ENCODE data around the gene IMMP2L. TPM values are rescaled to one million over a fixed set of nuclear protein-coding genes. Genes with fewer than 3 reads are reported as not detected.

The IMMP2L gene
- total RNA-seq, 1 experiment from 2014 or later, result 13.6 TPM

- POLR2A ChIA-PET, result no interaction called here
- CTCF ChIA-PET, result no interaction called here
Observed at GRCh38 chr7:110780712-110781111, 781.6 kb downstream of the IMMP2L start.

DNA sequence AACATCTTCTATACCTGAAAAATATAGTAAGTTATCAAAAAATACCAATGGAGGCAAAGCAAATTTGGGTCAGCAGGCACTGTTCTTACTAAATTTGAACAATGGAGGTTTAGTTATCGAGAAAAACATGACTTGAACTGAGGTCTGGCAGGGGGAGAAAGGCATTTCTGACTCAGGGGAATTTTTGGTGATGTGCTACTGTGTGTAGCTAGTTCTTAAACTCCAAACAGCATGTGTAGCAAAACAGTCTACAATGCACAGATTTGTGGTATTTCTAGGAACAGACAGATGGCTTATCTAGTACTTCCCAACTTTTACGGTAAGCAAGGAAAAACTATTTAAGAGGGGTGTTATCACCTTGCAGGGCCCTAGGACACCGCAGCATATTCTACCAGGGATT lies 783.0 kb downstream of the IMMP2L start:
- H3K9me3 Mint-ChIP-seq, result no peaks in the 10 kb centered on the region
- H3K36me3 Mint-ChIP-seq, result no peaks in the 10 kb centered on the region
- H3K27ac Mint-ChIP-seq, result no peak overlapping the region
- H3K4me3 Mint-ChIP-seq, result no peak overlapping the region
- DNase-seq (ENCODE audit: low spot score), result no peak
- TF ChIP-seq NFE2L1 (CRISPR knock-in tag; IDR thresholded peaks at IDR 0.05), result no peak
- no peak for TF ChIP-seq NFYB (CRISPR knock-in tag; conservative IDR thresholded peaks at IDR 0.05; ENCODE audit: low read depth)
- TF ChIP-seq, protein P1, sequence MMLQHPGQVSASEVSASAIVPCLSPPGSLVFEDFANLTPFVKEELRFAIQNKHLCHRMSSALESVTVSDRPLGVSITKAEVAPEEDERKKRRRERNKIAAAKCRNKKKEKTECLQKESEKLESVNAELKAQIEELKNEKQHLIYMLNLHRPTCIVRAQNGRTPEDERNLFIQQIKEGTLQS (CRISPR knock-in tag; conservative IDR thresholded peaks at IDR 0.05), result no peak
- no peak for ATAC-seq
- POLR2A ChIA-PET, result no interaction called here
- no peaks in the 10 kb centered on the region for H3K27me3 Mint-ChIP-seq (ENCODE audit: low read depth)
- CTCF ChIA-PET, result no interaction called here
- H3K4me1 Mint-ChIP-seq, result peaks cover 8% of the 10 kb centered on the region; the same call in 1 of the 2 replicates

More at GRCh38 chr7:110780712-110781111, 781.6 kb downstream of the IMMP2L start:
- H3K9me3 Mint-ChIP-seq, result no peaks in the 10 kb centered on the region
- H3K4me3 Mint-ChIP-seq, result no peak overlapping the region
- H3K27ac Mint-ChIP-seq, result no peak overlapping the region
- ATAC-seq, result 0 out of 2 replicates have a peak, but pooled peaks have one; percentile 20
- no peaks in the 10 kb centered on the region for H3K36me3 Mint-ChIP-seq
- peaks cover 8% of the 10 kb centered on the region; the same call in 1 of the 2 replicates for H3K4me1 Mint-ChIP-seq
- TF ChIP-seq FOXP1 (CRISPR knock-in tag; IDR thresholded peaks at IDR 0.05; ENCODE audit: borderline replicate concordance), result no peak
- no peak for TF ChIP-seq ZNF512 (CRISPR knock-in tag; IDR thresholded peaks at IDR 0.05; ENCODE audit: borderline replicate concordance)
- TF ChIP-seq, protein P2, sequence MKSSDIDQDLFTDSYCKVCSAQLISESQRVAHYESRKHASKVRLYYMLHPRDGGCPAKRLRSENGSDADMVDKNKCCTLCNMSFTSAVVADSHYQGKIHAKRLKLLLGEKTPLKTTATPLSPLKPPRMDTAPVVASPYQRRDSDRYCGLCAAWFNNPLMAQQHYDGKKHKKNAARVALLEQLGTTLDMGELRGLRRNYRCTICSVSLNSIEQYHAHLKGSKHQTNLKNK (CRISPR knock-in tag; IDR thresholded peaks at IDR 0.05), result no peak
- TF ChIP-seq ERG (CRISPR knock-in tag; IDR thresholded peaks at IDR 0.05), result no peak
- TF ChIP-seq GABPB1 (CRISPR knock-in tag; IDR thresholded peaks at IDR 0.05), result no peak
- no peak for TF ChIP-seq NR2C2 (CRISPR knock-in tag; IDR thresholded peaks at IDR 0.05)
- TF ChIP-seq ZNF232 (CRISPR knock-in tag; IDR thresholded peaks at IDR 0.05), result no peak
- TF ChIP-seq CTCF (IDR thresholded peaks at IDR 0.05), result no peak
- TF ChIP-seq, protein P3, sequence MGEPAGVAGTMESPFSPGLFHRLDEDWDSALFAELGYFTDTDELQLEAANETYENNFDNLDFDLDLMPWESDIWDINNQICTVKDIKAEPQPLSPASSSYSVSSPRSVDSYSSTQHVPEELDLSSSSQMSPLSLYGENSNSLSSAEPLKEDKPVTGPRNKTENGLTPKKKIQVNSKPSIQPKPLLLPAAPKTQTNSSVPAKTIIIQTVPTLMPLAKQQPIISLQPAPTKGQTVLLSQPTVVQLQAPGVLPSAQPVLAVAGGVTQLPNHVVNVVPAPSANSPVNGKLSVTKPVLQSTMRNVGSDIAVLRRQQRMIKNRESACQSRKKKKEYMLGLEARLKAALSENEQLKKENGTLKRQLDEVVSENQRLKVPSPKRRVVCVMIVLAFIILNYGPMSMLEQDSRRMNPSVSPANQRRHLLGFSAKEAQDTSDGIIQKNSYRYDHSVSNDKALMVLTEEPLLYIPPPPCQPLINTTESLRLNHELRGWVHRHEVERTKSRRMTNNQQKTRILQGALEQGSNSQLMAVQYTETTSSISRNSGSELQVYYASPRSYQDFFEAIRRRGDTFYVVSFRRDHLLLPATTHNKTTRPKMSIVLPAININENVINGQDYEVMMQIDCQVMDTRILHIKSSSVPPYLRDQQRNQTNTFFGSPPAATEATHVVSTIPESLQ (CRISPR knock-in tag; IDR thresholded peaks at IDR 0.05), result no peak
- no peak for TF ChIP-seq GTF2I (CRISPR knock-in tag; conservative IDR thresholded peaks at IDR 0.05)
- no peak for TF ChIP-seq IRF2 (CRISPR knock-in tag; IDR thresholded peaks at IDR 0.05; ENCODE audit: borderline replicate concordance, low read depth)
- TF ChIP-seq IRF1 (CRISPR knock-in tag; IDR thresholded peaks at IDR 0.05), result no peak
- TF ChIP-seq HMGA2 (CRISPR knock-in tag; IDR thresholded peaks at IDR 0.05), result no peak
- no peak for DNase-seq (ENCODE audit: low spot score)
- H3K27me3 Mint-ChIP-seq (ENCODE audit: low read depth), result no peaks in the 10 kb centered on the region

Measured in WTC11 (cell line).